ENCODE data around the gene ARRDC4.

Gene ARRDC4

DNA sequence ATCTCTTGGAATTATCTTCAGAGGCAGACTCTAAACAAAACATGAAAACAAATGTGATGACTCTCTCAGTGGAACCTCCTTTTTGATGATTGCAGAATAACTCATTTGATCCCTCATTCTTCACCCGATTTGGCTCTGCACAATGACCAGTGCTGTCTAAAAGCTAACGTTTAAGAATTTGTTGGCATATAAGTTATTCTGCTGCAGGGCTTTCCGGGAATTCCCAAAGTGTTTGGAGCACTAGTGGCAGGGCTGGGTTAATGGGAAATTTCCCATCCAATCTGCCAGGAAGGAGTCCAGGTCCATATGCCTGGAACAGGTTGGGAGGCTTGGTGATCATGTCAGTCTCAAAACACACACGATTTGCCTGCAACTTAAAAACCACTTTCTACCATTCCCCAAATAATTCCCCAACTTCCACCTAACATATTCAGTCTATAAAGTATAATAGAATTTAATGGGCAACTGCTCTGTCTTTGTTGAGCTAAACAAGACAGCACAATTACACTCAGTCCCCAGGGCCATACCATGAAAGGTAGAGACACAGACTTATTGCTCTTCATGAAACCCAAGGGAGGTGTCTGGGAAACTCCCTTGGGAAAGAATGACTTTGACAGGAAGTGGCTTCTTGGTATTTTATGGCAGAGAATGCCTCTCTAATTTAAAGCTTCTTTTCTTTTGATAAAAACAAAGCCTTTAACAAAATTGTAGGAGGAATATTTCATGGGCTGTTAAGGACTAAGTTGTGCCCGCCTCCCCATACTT, 38.0 kb downstream of the ARRDC4 start:
- in situ Hi-C loops (cut with HindIII; ENCODE audit: low pct_ligation_motif_present, low sequenced_read_pairs): no loop called here
- Histone ChIP-seq H3K36me3 (replicated peaks) (no peaks in the 10 kb centered on the region), H3K4me3 (ENCODE audit: low read depth, low read length) (no peak overlapping the region), H3K27me3 (replicated peaks) (no peaks in the 10 kb centered on the region), H3K27ac (no peak overlapping the region)
- DNase-seq: no peak
- TF ChIP-seq, protein P1, sequence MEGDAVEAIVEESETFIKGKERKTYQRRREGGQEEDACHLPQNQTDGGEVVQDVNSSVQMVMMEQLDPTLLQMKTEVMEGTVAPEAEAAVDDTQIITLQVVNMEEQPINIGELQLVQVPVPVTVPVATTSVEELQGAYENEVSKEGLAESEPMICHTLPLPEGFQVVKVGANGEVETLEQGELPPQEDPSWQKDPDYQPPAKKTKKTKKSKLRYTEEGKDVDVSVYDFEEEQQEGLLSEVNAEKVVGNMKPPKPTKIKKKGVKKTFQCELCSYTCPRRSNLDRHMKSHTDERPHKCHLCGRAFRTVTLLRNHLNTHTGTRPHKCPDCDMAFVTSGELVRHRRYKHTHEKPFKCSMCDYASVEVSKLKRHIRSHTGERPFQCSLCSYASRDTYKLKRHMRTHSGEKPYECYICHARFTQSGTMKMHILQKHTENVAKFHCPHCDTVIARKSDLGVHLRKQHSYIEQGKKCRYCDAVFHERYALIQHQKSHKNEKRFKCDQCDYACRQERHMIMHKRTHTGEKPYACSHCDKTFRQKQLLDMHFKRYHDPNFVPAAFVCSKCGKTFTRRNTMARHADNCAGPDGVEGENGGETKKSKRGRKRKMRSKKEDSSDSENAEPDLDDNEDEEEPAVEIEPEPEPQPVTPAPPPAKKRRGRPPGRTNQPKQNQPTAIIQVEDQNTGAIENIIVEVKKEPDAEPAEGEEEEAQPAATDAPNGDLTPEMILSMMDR (IDR thresholded peaks at IDR 0.05; ENCODE audit: low read depth, low read length, missing control alignments): no peak

DNA sequence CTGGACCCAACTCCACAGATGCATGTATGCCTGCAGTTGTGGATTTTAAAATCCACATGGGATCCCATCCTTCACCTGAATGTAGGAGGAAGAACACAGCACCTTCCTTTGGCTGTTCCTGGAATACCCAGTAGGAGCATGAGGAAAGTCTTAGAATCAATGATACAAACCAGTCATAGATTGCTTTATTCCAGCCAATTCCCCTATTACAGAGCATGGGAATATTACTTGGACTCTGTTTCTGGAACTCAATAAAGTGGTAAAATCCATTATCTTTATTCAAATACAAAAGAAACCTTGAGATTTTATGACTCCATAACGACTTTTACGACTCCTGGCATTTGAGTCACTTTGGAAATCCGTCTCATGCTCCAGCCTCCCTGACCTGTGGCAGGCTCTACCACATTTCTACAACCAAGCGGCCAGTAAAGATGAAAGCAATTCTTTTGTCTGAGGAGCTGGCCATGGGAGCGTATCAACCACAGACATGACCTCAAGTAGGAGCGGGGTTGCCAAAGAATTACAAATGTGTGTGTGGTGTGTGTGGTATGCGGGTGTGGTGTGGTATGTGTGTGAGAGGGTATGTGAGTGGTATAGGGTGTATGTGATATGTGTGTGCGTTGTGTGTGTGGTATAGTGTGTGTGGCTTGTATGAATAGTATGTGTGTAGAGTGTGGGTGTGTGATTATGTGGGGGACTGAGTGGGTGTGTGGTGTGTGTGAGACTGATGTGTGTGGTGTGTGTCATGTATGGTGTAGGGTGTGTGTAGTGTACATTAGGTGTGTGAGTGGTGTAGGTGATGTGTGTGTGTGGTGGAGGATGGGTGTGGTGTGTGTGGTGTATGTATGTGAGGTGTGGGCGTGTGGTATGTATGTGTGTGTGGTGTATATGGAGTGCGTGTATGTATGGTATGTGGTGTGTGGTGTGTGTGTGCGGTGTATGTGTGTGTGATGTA, 40.0 kb downstream of the ARRDC4 start:
- TF ChIP-seq, protein P1 (IDR thresholded peaks at IDR 0.05; ENCODE audit: low read depth, low read length, missing control alignments): no peak
- Histone ChIP-seq H3K36me3 (replicated peaks) (no peaks in the 10 kb centered on the region), H3K27ac (no peak overlapping the region), H3K27me3 (replicated peaks) (no peaks in the 10 kb centered on the region), H3K4me3 (ENCODE audit: low read depth, low read length) (no peak overlapping the region)
- in situ Hi-C loops (cut with HindIII; ENCODE audit: low pct_ligation_motif_present, low sequenced_read_pairs): no loop called here
- DNase-seq: no peak

DNA sequence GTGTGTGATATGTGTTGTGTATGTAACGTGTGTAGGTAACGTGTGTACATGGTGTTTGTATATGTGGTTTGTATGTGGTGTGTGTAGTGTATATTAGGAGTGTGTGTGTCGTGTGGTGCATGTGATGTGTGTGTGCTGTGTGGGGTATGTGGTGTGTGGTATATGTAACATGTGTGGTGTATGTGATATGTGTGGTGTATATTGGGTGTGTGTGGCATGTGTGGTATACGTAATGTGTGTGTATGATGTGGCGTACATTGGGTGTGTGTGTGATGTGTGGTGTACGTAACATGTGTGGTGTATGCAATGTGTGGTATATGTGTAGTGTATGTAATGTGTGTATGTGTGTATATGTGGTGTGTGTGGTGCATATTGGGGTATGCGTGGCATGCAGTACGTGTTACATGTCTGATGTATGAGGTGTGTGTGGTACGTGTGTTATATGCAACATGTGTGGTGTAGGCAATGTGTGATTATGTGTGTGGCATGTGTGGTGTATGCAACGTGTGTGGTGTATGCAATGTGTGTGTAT, 41.2 kb downstream of the ARRDC4 start:
- in situ Hi-C loops (cut with HindIII; ENCODE audit: low pct_ligation_motif_present, low sequenced_read_pairs): no loop called here
- H3K27ac ChIP-seq: no peak overlapping the region
- TF ChIP-seq, protein P1 (IDR thresholded peaks at IDR 0.05; ENCODE audit: low read depth, low read length, missing control alignments): no peak

DNA sequence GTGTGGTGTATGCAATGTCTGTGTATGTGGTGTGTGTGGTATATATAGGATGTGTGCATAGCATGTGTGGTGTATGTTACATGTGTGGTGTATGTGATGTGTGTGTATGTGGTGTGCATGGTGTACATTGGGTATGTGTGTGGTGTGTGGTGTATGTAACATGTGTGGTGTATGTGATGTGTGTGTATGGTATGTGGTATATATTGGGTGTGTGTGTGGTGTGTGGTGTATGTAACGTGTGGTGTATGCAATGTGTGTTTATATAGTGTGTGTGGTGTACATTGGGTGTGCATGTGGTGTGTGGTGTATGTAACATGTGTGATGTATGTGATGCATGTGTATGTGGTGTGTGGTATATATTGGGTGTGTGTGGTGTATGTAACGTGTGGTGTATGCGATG, 41.9 kb downstream of the ARRDC4 start:
- Histone ChIP-seq H3K4me3 (ENCODE audit: low read depth, low read length) (no peak overlapping the region), H3K27me3 (replicated peaks) (no peaks in the 10 kb centered on the region), H3K27ac (no peak overlapping the region), H3K36me3 (replicated peaks) (no peaks in the 10 kb centered on the region)
- TF ChIP-seq, protein P1 (IDR thresholded peaks at IDR 0.05; ENCODE audit: low read depth, low read length, missing control alignments): no peak
- DNase-seq: no peak
- in situ Hi-C loops (cut with HindIII; ENCODE audit: low pct_ligation_motif_present, low sequenced_read_pairs): no loop called here

More for the DNA sequence above, 41.2 kb downstream of the ARRDC4 start:
- H3K36me3 ChIP-seq (replicated peaks): no peaks in the 10 kb centered on the region
- H3K27me3 ChIP-seq (replicated peaks): no peaks in the 10 kb centered on the region
- no peak overlapping the region for H3K4me3 ChIP-seq (ENCODE audit: low read depth, low read length)
- no peak for DNase-seq

DNA sequence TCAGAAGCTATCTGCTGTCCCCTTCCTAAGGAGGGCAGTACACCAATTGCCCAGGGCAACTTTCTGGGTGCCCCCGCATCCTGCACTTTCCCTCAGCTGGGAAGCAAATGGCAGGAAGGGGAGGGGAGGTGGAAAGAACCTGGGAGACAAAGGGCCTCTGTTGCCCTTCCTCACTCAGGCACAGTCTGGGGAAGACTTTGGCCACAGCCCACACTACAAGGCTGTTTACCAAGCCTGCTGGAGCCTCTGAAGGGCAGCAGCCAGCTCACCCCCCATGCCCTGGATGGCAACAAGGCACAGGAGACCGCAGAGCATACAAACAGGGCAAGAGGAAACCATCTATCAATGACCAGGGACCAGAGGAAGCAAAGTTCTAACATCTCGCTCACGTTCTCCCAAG, 42.4 kb downstream of the ARRDC4 start:
- H3K4me3 ChIP-seq (ENCODE audit: low read depth, low read length): no peak overlapping the region
- no peak for DNase-seq
- H3K36me3 ChIP-seq (replicated peaks): no peaks in the 10 kb centered on the region
- in situ Hi-C loops (cut with HindIII; ENCODE audit: low pct_ligation_motif_present, low sequenced_read_pairs): no loop called here
- H3K27me3 ChIP-seq (replicated peaks): no peaks in the 10 kb centered on the region
- TF ChIP-seq, protein P1 (IDR thresholded peaks at IDR 0.05; ENCODE audit: low read depth, low read length, missing control alignments): no peak
- H3K27ac ChIP-seq: no peak overlapping the region

Data from brain microvascular endothelial cell (primary cell).